Measurements from ENCODE around the gene TRIM50. TPM values are rescaled to one million over a fixed set of nuclear protein-coding genes. Genes with fewer than 3 reads are reported as not detected.

The TRIM50 gene
- total RNA-seq, 2 donors from 2014 or later: 16.2 to 22.3 TPM

Small RNA genes within 50 kb of the gene (small RNA-seq; reads per million reads assigned to genes)
- gene RNU6-1080P: not detected

Other genes with a start within 250 kb of the TRIM50 start
- not detected for gene SPDYE9, start 242.0 kb downstream of the TRIM50 start, total RNA-seq
- gene NSUN5, start 19.3 kb downstream of the TRIM50 start, total RNA-seq: 10 to 100 TPM; 18.8 to 27.2 TPM
- gene FKBP6, start 79 bp upstream of the TRIM50 start, total RNA-seq: not detected
- 1 to 10 TPM in 1 of 2 donors, under 1 TPM in 1; 0.26 to 3.0 TPM for gene FZD9, start 105.7 kb upstream of the TRIM50 start, total RNA-seq
- gene BAZ1B, start 194.2 kb upstream of the TRIM50 start, total RNA-seq: 10 to 100 TPM; 28.3 to 32.3 TPM
- gene BCL7B, start 229.6 kb upstream of the TRIM50 start, total RNA-seq: 10 to 100 TPM; 44.4 to 90.0 TPM

Data from body of pancreas (tissue), 2 donors.